Measurements from ENCODE around the gene BCAT1.

Gene BCAT1

GRCh38 chr12:24948757-24949722, at the start of gene BCAT1:
BCAT1 (minus strand) TSS chr12:24949101; CDS start chr12:24948932, 169 bp downstream.
- no peak for DNase-seq (ENCODE audit: low read depth)

- no peak for DNase-seq (ENCODE audit: low read depth)
Measured at GRCh38 chr12:24997970-24998582, 49.2 kb upstream of the BCAT1 start.

GRCh38 chr12:24997496-24997895, 48.6 kb upstream of the BCAT1 start:
- DNase-seq (ENCODE audit: low read depth): no peak

- DNase-seq (ENCODE audit: low read depth): no peak
Measured at GRCh38 chr12:24996820-24997219, 47.9 kb upstream of the BCAT1 start.

- DNase-seq (ENCODE audit: low read depth): no peak
Measured at GRCh38 chr12:24996102-24996797, 47.3 kb upstream of the BCAT1 start.

GRCh38 chr12:24993793-24994192, 44.9 kb upstream of the BCAT1 start:
- no peak for DNase-seq (ENCODE audit: low read depth)

GRCh38 chr12:24991209-24992049, 42.5 kb upstream of the BCAT1 start:
- no peak for DNase-seq (ENCODE audit: low read depth)

GRCh38 chr12:24989216-24989615, 40.3 kb upstream of the BCAT1 start:
- DNase-seq (ENCODE audit: low read depth): no peak

- no peak for DNase-seq (ENCODE audit: low read depth)
Measured at GRCh38 chr12:24982250-24982649, 33.3 kb upstream of the BCAT1 start.

- no peak for DNase-seq (ENCODE audit: low read depth)
Measured at GRCh38 chr12:24979976-24980730, 31.3 kb upstream of the BCAT1 start.

GRCh38 chr12:24979329-24979728, 30.4 kb upstream of the BCAT1 start:
- no peak for DNase-seq (ENCODE audit: low read depth)

- no peak for DNase-seq (ENCODE audit: low read depth)
Measured at GRCh38 chr12:24977711-24978110, 28.8 kb upstream of the BCAT1 start.

GRCh38 chr12:24977060-24977459, 28.2 kb upstream of the BCAT1 start:
- no peak for DNase-seq (ENCODE audit: low read depth)

- DNase-seq (ENCODE audit: low read depth): no peak
Measured at GRCh38 chr12:24975425-24975824, 26.5 kb upstream of the BCAT1 start.

- no peak for DNase-seq (ENCODE audit: low read depth)
Measured at GRCh38 chr12:24974216-24974615, 25.3 kb upstream of the BCAT1 start.

- DNase-seq (ENCODE audit: low read depth): no peak
Measured at GRCh38 chr12:24972078-24972477, 23.2 kb upstream of the BCAT1 start.

GRCh38 chr12:24970177-24970576, 21.3 kb upstream of the BCAT1 start:
- DNase-seq (ENCODE audit: low read depth): no peak

- no peak for DNase-seq (ENCODE audit: low read depth)
Measured at GRCh38 chr12:24966951-24967564, 18.2 kb upstream of the BCAT1 start.

GRCh38 chr12:24964342-24964741, 15.4 kb upstream of the BCAT1 start:
- no peak for DNase-seq (ENCODE audit: low read depth)

- no peak for DNase-seq (ENCODE audit: low read depth)
Measured at GRCh38 chr12:24960222-24960855, 11.4 kb upstream of the BCAT1 start.
